ENCODE data around the gene MADCAM1.
"Not testable (repeated sequence)": the region's sequence is repeated elsewhere in the genome, so short reads cannot be mapped to it uniquely, and the experiment has no call there.

MADCAM1 gene

GRCh38 chr19:496112-496665, at the start of gene MADCAM1:
MADCAM1 (plus strand) TSS chr19:496486; CDS start chr19:496500, 14 bp downstream.
- DNase-seq = peak; percentile 24

GRCh38 chr19:447064-447426, 49.2 kb upstream of the MADCAM1 start:
- no peak for DNase-seq

GRCh38 chr19:447816-448560, 48.3 kb upstream of the MADCAM1 start:
- peak; percentile 56 for DNase-seq

GRCh38 chr19:449916-450315, 46.4 kb upstream of the MADCAM1 start:
- no peak for DNase-seq

GRCh38 chr19:450912-451481, 45.3 kb upstream of the MADCAM1 start:
- DNase-seq = not testable (repeated sequence)

- no peak for DNase-seq
Observed at GRCh38 chr19:452829-453228, 43.5 kb upstream of the MADCAM1 start.

- DNase-seq = no peak
Observed at GRCh38 chr19:453606-454005, 42.7 kb upstream of the MADCAM1 start.

GRCh38 chr19:455031-455705, 41.1 kb upstream of the MADCAM1 start:
- no peak for DNase-seq

- DNase-seq = no peak
Observed at GRCh38 chr19:455851-456546, 40.3 kb upstream of the MADCAM1 start.

GRCh38 chr19:456547-457110, 39.7 kb upstream of the MADCAM1 start:
- DNase-seq = no peak

- no peak for DNase-seq
Observed at GRCh38 chr19:457636-458035, 38.6 kb upstream of the MADCAM1 start.

- no peak for DNase-seq
Observed at GRCh38 chr19:458091-459042, 37.9 kb upstream of the MADCAM1 start.

GRCh38 chr19:459724-460511, 36.4 kb upstream of the MADCAM1 start:
- peak; percentile 85 for DNase-seq

GRCh38 chr19:460877-461720, 35.2 kb upstream of the MADCAM1 start, which contains the start of gene SHC2:
SHC2 (minus strand) TSS chr19:461033; CDS start chr19:460996, 37 bp downstream.
- DNase-seq = peak; percentile 67

- DNase-seq = peak; percentile 55
Observed at GRCh38 chr19:461721-462551, 34.4 kb upstream of the MADCAM1 start.

- DNase-seq = no peak
Observed at GRCh38 chr19:463483-464207, 32.6 kb upstream of the MADCAM1 start.

- no peak for DNase-seq
Observed at GRCh38 chr19:464208-464545, 32.1 kb upstream of the MADCAM1 start.
